NCI-H2196 treated with DMSO at 0.1 percent for 48 hours (cell line): ENCODE data around the gene PARD3.
"Not testable (repeated sequence)": the region's sequence is repeated elsewhere in the genome, so short reads cannot be mapped to it uniquely, and the experiment has no call there.

Experiments
- DNase-seq: peaks from one replicate; lab custom pipeline; 2025; ENCODE audit not compliant: unreplicated experiment; lab: John Stamatoyannopoulos, UW

Gene PARD3

GRCh38 chr10:34405611-34406462 is 409.3 kb downstream of the PARD3 start:
- no peak for DNase-seq

DNA sequence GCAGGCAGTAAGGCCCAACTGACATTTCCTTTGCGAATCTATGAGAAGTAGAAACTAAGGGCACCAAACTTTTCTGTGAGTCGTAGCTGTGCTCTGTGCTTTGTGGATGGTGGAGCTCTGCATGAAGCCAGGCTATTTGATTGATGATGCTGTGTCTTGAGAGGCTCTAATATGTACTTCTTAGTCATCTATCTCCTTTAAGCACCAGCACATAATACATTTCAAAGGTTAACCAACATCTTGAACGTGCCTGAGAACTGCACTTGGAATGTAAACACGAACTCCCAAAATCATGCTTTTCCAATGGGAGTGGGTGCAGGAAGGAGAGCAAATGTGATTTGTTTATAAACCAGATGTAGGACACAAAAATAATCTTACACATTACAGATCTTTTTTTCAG is 411.6 kb downstream of the PARD3 start:
- no peak for DNase-seq

- no peak for DNase-seq
These were observed 415.0 kb downstream of the PARD3 start for GRCh38 chr10:34400075-34400474.

DNA sequence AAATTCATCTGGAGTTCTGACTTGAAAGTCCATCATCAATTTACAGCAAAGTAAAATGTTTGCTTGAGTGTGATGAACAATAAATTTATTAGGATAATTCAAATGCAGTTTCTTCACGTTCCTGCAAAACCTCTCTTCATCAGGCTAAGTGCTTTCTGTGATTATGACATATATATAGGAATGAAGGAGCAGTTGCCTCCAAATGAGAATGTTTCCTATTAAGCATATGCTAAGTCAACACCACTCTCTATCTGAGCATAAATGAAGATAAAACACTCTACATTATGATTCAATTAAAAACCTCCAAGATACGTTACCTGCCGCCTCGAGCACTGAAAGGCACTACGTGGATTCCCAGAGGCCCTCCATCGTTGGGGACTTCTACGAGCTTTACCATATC is 416.1 kb downstream of the PARD3 start:
- DNase-seq: no peak

GRCh38 chr10:34397324-34397723 is 417.8 kb downstream of the PARD3 start:
- DNase-seq: no peak

GRCh38 chr10:34396663-34397062 is 418.4 kb downstream of the PARD3 start:
- no peak for DNase-seq

DNA sequence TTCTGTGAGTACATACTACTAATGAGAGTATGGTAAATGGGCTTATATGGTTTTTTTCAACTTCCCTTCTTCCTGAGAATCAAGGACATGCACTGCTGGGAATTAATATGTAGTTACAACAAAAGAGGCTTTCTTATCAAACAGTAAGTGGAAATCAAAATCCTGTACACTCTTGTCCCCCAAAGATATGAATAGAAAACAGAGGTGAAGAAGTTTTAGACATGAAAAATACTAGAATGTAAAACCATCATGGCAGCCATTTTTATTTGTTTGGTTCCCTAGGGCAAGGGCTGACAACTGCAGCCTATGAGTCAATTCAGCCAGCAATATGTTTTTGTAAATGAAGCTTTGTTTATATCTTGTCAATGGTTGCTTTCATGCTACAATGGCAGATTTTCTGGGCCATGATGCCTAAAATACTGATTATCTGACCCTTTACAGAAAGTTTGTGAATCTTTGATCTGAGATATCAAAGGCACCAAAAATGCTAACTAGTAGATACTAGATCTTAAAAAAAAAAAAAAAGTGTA is 422.4 kb downstream of the PARD3 start:
- no peak for DNase-seq

GRCh38 chr10:34391168-34391567 is 423.9 kb downstream of the PARD3 start:
- DNase-seq: not testable (repeated sequence)

GRCh38 chr10:34389801-34390200 is 425.3 kb downstream of the PARD3 start:
- DNase-seq: no peak

DNA sequence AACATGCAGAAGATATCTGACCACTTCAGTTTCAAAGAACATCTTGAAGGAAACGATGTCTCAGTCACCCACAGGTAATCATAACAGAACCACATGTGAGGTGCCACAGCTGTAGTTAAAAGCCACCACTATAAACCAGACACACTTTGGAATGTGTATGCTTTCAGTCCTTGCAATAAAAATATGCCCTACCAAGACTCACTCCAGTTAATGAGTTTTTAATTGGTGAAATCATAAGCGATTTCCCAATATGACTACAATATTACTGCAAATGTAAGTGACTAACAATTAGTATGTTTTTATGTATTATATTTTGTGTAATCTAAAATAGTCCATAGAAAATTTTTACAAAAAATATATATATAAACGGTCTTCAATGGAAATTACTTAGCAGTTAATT is 428.2 kb downstream of the PARD3 start:
- DNase-seq: no peak

GRCh38 chr10:34384372-34384771 is 430.7 kb downstream of the PARD3 start:
- no peak for DNase-seq

- DNase-seq: no peak
These were observed 432.5 kb downstream of the PARD3 start for GRCh38 chr10:34382626-34383025.

DNA sequence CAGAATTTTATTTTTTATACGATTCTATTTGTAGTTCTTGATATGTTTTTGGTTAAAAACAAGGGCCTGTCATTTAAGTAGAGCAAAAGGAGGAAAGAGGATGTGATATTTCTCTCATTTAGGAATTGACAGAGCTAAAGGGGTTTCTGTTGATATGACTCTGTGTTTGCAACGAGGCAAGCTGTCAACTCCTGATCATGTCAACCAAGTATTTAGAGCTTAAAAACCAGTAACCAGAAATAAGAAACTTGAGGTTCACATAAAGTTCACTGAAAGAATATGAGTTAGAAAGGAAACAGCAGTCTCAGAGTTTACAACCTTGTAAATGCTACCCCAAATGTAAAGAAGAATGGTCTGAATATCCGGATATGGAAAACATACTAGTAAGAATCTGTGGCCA is 434.2 kb downstream of the PARD3 start:
- DNase-seq: no peak

DNA sequence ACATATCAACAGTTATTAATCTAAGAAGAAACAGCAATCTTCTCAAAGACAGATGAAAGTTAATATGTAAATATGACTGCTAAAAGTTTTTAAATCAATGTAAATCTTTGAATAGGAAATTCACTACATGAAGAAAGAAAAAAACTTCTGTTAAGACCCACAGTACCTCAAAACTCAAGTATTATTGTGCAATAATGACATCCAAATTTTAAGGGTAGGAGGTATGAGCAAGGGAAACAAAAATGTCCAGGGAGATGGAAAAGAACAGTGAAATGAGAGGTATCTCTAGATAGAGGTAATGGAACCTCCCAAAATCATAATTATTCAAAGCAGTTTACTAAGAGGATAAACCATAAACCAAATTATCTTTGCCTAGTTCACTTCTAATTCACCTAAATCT is 436.8 kb downstream of the PARD3 start:
- no peak for DNase-seq

- DNase-seq: no peak
These were observed 437.3 kb downstream of the PARD3 start for GRCh38 chr10:34377833-34378232.

- DNase-seq: no peak
These were observed 440.6 kb downstream of the PARD3 start for GRCh38 chr10:34374356-34375045.

GRCh38 chr10:34373211-34373610 is 441.9 kb downstream of the PARD3 start:
- DNase-seq: no peak

DNA sequence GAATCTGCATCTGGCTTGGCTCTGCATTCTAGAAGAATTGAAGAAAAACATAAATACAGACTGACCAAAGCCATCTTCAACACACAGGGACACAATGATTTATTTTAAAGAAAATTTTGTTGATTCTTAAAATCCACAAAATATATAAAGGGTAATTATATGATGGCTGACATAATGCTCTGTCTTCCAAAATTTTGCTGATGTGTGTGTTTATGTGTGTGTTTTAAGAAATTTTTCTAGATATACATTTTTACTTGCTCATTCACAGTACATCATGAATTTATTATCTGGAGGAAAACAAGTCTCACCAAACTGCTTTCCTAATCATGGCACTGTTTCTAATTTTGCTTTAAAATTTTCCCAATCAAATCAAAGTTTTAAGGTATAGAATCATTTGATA is 442.6 kb downstream of the PARD3 start:
- no peak for DNase-seq

DNA sequence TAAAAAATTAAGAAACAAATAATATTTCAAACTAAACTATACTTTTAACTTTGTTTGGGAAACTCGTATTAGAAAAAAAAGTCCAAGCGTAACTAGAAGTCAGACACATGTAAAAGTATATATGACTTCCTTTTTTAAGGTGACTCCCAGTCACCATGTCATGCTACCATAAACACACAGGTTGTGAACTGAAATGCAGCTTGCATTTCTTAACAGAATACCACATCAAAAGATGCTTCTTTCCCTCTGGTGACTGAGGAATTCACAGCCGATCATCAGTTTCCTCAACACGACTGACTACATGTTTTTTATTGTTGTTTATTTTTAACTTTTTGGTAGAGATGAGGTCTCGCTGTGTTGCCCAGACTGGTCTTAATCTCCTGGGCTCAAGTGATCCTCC is 445.0 kb downstream of the PARD3 start:
- no peak for DNase-seq

GRCh38 chr10:34369120-34369519 is 446.0 kb downstream of the PARD3 start:
- no peak for DNase-seq

DNA sequence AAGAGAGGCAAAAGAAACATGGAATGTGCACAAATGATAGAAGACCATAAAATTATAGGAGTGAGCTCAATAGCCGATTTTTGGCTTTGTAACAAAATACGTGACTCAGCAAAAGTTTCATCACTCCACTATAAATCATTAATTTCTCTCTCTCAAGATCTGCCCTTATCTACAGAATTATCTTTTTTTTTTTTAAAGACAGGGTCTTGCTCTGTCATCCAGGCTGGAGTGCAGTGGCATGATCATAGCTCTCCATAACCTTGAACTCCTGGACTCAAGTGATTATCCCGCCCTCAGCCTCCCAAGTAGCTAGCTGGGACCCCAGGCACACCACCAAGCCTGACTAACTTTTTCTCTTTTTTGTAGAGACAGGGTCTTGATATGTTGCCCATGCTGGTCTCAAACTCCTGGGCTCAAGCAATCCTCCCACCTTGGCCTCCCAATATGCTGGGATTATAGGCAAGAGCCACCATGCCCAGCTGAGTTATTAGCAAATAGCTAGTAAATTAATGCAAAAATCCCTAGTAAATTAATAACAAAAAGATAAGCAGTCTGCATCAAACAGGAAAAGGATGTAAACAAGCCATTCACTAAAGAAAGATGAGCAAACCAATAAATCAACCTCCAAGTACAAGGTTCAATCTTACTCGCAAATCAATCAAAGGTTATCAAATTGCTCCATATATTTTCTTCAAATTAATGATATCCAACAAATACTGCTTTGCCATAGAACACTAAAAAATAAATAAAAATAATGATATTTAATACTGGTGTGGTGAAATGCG is 450.7 kb downstream of the PARD3 start:
- no peak for DNase-seq
